Measurements from ENCODE around the gene SMIM13. TPM values are rescaled to one million over a fixed set of nuclear protein-coding genes. Genes with fewer than 3 reads are reported as not detected.
"Not testable (repeated sequence)": the region's sequence is repeated elsewhere in the genome, so short reads cannot be mapped to it uniquely, and the experiment has no call there.

The SMIM13 gene
- total RNA-seq, 4 donors from 2014 or later = 6.3 to 11.1 (median 9.6) TPM

DNA sequence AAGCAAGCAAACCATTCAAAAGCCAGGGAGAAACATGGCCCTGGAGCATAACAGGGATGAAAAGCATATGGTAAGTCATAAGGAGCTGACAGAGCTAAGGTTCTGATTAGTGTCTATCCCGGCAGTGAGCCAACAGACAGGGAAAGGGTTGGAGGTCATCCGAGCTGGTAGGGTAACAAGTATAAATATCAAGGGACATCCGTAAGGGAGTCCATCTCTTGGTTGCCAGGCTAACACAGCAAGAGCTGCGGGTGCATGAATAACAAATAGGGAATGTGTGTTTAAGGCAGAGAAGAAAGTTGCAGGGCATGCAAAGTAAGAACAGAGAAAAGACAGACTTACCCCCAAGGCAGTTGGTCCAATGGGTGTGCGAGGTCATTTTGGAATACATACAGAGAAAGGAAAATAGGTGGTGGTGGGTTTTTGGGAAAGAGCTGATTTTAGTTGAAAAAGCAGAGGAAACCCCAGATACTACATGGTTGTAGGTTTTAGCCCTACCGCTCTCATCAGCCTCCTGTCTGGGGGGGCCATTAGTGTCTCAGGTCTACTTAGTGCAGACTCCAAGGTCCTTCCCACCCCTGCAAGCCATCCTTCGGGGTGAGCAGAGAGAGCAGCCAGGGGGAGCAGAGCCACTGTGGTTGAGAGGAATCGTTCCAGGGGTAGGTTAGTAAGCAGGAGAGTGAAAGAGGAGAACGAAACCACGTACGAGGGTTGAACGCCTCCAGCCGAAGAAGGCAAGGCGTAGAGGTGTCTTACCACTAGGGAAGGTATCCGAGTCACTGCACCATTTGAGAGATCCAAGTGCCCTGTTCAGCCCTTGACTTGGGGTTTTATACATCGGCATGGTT, 17.5 kb downstream of the SMIM13 start, which contains the start of gene ERVFRD-1:
Gene ERVFRD-1, minus strand, starts transcription at position 805 of the 848 bp plus-strand sequence. CDS start 6,415 bp downstream, outside the sequence.
- no peak within 1 kb of the TSS for H3K4me3 ChIP-seq
- 91% methylated on average over 16 of the region's 16 CpGs for WGBS, 2 donors

DNA sequence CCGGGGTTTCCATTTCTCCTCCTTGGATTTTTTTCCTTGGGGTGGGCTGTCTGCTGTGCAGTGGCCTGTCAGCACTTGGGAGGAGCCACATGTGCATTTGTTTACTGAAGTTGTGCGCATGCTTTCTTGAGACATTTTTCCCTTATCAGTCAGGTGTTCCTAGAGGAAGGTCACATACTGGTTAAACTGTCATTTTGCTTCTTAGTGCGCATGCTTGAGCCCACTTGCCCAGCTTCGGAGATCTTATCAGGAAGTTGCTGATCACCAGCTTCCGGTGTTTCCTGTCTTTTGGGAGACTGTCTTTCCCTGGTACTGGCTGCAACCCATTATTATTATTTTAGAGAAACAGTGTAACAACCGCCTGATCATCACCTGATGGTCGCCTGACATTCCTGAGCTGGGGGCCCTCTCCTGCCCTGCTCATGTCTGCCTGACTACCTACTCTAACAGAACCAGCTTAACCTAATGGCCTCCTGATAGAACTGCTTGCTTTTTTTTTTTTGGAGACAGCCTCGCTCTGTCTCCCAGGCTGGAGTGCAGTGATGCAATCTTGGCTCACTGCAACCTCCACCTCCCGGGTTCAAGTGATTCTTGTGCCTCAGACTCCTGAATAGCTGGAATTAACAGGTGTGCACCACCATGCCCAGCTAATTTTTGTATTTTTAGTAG, 18.3 kb downstream of the SMIM13 start:
- H3K4me1 ChIP-seq = peaks cover 0 to 3% (median 0%) of the 10 kb centered on the region in 4 donors
- DNase-seq (ENCODE audit: low spot score in 2 of 2) = no peak
- no peaks in the 10 kb centered on the region for H3K36me3 ChIP-seq
- no peak overlapping the region for H3K4me3 ChIP-seq
- TF ChIP-seq POLR2A (IDR thresholded peaks at IDR 0.05) = no peak
- TF ChIP-seq, protein P1, sequence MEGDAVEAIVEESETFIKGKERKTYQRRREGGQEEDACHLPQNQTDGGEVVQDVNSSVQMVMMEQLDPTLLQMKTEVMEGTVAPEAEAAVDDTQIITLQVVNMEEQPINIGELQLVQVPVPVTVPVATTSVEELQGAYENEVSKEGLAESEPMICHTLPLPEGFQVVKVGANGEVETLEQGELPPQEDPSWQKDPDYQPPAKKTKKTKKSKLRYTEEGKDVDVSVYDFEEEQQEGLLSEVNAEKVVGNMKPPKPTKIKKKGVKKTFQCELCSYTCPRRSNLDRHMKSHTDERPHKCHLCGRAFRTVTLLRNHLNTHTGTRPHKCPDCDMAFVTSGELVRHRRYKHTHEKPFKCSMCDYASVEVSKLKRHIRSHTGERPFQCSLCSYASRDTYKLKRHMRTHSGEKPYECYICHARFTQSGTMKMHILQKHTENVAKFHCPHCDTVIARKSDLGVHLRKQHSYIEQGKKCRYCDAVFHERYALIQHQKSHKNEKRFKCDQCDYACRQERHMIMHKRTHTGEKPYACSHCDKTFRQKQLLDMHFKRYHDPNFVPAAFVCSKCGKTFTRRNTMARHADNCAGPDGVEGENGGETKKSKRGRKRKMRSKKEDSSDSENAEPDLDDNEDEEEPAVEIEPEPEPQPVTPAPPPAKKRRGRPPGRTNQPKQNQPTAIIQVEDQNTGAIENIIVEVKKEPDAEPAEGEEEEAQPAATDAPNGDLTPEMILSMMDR (IDR thresholded peaks at IDR 0.05) = no peak
- TF ChIP-seq EP300 (IDR thresholded peaks at IDR 0.05) = no peak
- H3K27ac ChIP-seq = no peak overlapping the region
- no peaks in the 10 kb centered on the region for H3K9me3 ChIP-seq
- H3K27me3 ChIP-seq = no peaks in the 10 kb centered on the region
- 77 to 81% methylated on average over 9 of the region's 9 CpGs for WGBS, 2 donors

More for the DNA sequence above, 17.5 kb downstream of the SMIM13 start, which contains the start of gene ERVFRD-1:
- Histone ChIP-seq H3K27ac (no peak within 1 kb of the TSS), H3K27me3 (no peaks in the 10 kb centered on the region), H3K36me3 (no peaks in the 10 kb centered on the region), H3K9me3 (no peaks in the 10 kb centered on the region), H3K4me1 (peaks cover 0 to 3% (median 0%) of the 10 kb centered on the region in 4 donors)
- TF ChIP-seq EP300 (IDR thresholded peaks at IDR 0.05) = no peak
- TF ChIP-seq POLR2A (IDR thresholded peaks at IDR 0.05) = no peak
- TF ChIP-seq, protein P1 (IDR thresholded peaks at IDR 0.05) = no peak
- DNase-seq (ENCODE audit: low spot score in 2 of 2) = no peak

DNA sequence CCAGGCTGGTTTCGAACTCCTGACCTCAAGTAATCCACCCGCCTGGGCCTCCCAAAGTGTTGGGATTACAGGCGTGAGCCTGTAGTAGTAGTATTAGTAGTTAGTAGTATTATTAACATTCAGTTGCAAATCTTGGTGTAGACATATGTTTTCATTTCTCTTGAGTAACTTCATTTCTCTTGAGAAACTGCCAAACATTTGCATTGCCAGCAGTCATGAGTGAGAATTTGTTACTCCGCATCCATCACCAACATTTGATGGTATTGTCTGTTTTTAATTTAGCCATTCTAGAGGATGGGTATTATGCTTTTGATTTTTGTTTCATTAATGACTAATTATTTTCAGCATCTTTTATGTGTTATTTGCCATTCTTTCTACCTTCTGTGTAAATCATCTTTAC, 19.4 kb downstream of the SMIM13 start:
- peaks cover 0 to 3% (median 0%) of the 10 kb centered on the region in 4 donors for H3K4me1 ChIP-seq
- no peaks in the 10 kb centered on the region for H3K36me3 ChIP-seq
- no peak for DNase-seq (ENCODE audit: low spot score in 2 of 2)
- H3K27ac ChIP-seq = no peak overlapping the region
- no peak for TF ChIP-seq POLR2A (IDR thresholded peaks at IDR 0.05)
- TF ChIP-seq EP300 (IDR thresholded peaks at IDR 0.05) = no peak
- TF ChIP-seq, protein P1 (IDR thresholded peaks at IDR 0.05) = no peak
- H3K27me3 ChIP-seq = no peaks in the 10 kb centered on the region
- no peak overlapping the region for H3K4me3 ChIP-seq
- no peaks in the 10 kb centered on the region for H3K9me3 ChIP-seq
- WGBS, 2 donors = 88 to 91% methylated on average over 4 of the region's 4 CpGs

DNA sequence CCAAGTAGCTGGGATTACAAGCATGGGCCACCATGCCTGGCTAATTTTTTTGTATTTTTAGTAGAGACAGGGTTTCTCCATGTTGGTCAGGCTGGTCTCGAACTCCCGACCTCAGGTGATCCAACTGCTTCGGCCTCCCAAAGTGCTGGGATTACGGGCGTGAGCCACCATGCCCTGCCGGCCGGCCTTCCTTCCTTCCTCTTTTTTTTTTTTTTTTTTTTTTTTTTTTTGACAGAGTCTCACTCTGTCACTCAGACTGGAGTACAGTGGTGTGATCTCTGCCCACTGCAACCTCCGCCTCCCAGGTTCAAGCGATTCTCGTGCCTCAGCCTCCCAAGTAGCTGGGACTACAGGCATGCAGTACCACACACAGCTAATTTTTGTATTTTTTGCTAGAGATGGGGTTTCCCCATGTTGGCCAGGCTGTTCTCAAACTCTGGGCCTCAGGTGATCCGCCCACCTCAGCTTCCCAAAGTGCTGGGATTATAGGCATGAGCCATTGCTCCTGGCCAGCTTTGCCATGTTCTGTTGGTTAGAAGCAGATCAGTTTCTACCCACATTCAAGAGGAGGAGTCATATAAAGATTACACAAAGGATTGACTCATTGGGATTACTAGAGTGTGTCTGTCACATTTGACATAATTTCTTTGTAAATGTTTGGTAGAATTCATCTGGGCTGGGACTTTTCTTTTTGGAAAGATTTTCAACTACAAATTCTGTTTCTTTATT, 22.3 kb downstream of the SMIM13 start:
- DNase-seq (ENCODE audit: low spot score in 2 of 2) = not testable (repeated sequence)

DNA sequence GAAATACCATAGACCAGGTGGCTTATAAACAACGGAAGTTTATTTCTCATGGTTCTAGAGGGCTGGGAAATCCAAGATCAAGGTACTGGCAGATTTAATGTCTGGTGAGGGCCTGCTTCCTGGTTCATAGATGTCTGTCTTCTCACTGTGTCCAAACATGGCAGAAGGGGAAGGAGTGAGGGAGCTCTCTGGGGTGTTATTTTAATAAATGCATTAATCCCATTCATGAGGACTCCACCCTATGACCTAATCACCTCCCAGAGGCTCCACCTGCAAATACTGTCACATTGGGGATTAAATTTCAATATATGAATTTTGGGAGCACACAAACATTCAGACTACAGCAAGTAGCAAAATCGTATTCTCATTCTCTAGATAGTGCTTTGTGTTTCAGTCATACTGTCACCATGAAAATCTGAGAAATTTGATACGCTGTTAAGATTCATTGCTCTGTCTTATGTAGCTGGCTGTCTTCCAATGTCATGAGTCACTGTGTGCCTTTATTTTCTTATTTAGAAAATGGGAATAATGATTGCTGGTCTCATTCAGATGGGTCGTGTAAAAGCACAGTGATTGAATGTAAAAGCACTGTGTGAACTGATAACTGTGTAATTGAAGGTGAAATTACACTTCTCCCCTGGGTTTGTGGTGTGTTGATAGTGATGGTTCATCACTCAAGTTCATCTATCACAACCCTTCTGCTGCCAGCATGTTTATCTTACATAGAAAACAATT, 26.8 kb downstream of the SMIM13 start:
- no peak overlapping the region for H3K27ac ChIP-seq
- H3K27me3 ChIP-seq = no peaks in the 10 kb centered on the region
- WGBS, 2 donors = 59 to 61% methylated on average over 4 of the region's 4 CpGs
- H3K9me3 ChIP-seq = no peaks in the 10 kb centered on the region
- no peaks in the 10 kb centered on the region for H3K36me3 ChIP-seq
- TF ChIP-seq POLR2A (IDR thresholded peaks at IDR 0.05) (no peak), EP300 (IDR thresholded peaks at IDR 0.05) (no peak)
- TF ChIP-seq, protein P1 (IDR thresholded peaks at IDR 0.05) = no peak
- no peak overlapping the region for H3K4me3 ChIP-seq
- DNase-seq (ENCODE audit: low spot score in 2 of 2) = no peak
- peaks cover 0 to 37% (median 15%) of the 10 kb centered on the region in 4 donors for H3K4me1 ChIP-seq

More for the DNA sequence above, 22.3 kb downstream of the SMIM13 start:
- not testable (repeated sequence) for H3K36me3 ChIP-seq, H3K27ac ChIP-seq, H3K9me3 ChIP-seq, H3K4me3 ChIP-seq, H3K27me3 ChIP-seq
- peaks cover 0 to 14% (median 4%) of the 10 kb centered on the region in 4 donors for H3K4me1 ChIP-seq
- whole genome bisulfite sequencing, 2 donors = 93 to 94% methylated on average over 11 of the region's 11 CpGs
